ENCODE measurements around the gene ERI3. TPM values are rescaled to one million over a fixed set of nuclear protein-coding genes. Genes with fewer than 3 reads are reported as not detected.

ERI3 gene
- total RNA-seq, 1 experiment from 2014 or later: 83.3 TPM

DNA sequence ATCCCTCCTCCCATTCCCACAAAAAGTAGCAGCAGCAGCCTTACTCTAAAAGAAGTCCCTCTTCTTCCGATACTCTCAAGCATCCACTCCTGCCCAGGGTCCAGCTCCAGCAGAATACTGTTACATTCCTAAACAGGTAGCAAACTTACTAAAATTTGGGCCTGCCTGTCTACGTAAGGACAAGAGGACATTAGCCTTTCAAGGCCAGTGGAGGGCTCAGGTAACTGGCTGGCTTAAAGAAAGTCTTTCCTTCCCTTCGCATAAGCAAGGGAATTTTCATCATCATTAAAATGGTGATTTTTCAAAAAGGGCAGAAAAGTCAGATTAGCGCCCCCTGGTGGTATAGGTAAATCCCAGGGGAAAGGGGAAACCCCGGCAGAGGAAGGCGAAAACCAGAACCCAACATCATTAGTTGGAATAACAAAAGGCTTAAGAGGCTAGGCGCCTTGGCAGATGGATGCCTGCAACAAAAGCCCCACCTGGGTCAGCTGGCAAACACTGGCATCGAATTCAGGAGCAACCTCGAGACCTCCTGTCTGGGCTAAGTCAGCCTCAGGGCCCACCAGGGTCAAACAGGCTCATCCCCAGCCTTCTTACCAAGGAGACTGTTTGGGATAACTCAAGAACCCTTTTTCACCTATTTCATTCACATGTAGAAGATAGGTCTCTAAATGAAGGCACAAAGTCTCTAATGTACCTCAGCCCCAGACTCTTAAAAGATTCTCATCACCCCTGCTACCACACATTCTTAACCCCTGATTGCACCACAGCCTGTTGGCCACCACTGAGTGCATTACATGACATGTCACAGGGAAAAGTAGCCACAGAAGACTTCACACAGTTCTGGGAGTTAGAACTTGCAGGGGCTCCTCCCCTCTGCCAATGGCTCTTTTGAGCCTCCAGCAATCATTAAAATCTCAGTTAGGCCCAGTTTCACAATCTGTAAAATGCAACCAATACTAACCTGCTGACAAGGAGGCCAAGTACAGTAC lies 36.7 kb downstream of the ERI3 start:
- CTCF ChIA-PET: no interaction called here
- intact Hi-C loops (cut with micrococcal nuclease; ENCODE audit: unreplicated experiment): no loop called here
- H3K27ac ChIP-seq (ENCODE audit: low read length): no peak overlapping the region
- H3K4me1 ChIP-seq (ENCODE audit: control insufficient read depth, insufficient read depth, low read length): no peaks in the 10 kb centered on the region
- H3K9me3 ChIP-seq (ENCODE audit: control insufficient read depth, insufficient read depth, low read depth, low read length): no peaks in the 10 kb centered on the region
- H3K27me3 ChIP-seq (ENCODE audit: control insufficient read depth, insufficient read depth, low read length): no peaks in the 10 kb centered on the region
- POLR2A ChIA-PET: no interaction called here
- H3K4me3 ChIP-seq (ENCODE audit: low read depth in 2 of 2, low read length in 2 of 2): no peak overlapping the region
- ATAC-seq (no peak), DNase-seq (ENCODE audit: low read depth, low spot score) (no peak)
- no TSS peak for BruUV-seq (replicated peaks)
- in situ Hi-C loops (cut with HindIII; ENCODE audit: low pct_unique_long_range_greater_than_20kb, low sequenced_read_pairs): no loop called here
- no peak for TF ChIP-seq POLR2AphosphoS5 (IDR thresholded peaks at IDR 0.05; ENCODE audit: low read depth, low read length)
- TF ChIP-seq, protein P1, sequence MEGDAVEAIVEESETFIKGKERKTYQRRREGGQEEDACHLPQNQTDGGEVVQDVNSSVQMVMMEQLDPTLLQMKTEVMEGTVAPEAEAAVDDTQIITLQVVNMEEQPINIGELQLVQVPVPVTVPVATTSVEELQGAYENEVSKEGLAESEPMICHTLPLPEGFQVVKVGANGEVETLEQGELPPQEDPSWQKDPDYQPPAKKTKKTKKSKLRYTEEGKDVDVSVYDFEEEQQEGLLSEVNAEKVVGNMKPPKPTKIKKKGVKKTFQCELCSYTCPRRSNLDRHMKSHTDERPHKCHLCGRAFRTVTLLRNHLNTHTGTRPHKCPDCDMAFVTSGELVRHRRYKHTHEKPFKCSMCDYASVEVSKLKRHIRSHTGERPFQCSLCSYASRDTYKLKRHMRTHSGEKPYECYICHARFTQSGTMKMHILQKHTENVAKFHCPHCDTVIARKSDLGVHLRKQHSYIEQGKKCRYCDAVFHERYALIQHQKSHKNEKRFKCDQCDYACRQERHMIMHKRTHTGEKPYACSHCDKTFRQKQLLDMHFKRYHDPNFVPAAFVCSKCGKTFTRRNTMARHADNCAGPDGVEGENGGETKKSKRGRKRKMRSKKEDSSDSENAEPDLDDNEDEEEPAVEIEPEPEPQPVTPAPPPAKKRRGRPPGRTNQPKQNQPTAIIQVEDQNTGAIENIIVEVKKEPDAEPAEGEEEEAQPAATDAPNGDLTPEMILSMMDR (IDR thresholded peaks at IDR 0.05): peak; percentile 92
- TF ChIP-seq, protein P2, sequence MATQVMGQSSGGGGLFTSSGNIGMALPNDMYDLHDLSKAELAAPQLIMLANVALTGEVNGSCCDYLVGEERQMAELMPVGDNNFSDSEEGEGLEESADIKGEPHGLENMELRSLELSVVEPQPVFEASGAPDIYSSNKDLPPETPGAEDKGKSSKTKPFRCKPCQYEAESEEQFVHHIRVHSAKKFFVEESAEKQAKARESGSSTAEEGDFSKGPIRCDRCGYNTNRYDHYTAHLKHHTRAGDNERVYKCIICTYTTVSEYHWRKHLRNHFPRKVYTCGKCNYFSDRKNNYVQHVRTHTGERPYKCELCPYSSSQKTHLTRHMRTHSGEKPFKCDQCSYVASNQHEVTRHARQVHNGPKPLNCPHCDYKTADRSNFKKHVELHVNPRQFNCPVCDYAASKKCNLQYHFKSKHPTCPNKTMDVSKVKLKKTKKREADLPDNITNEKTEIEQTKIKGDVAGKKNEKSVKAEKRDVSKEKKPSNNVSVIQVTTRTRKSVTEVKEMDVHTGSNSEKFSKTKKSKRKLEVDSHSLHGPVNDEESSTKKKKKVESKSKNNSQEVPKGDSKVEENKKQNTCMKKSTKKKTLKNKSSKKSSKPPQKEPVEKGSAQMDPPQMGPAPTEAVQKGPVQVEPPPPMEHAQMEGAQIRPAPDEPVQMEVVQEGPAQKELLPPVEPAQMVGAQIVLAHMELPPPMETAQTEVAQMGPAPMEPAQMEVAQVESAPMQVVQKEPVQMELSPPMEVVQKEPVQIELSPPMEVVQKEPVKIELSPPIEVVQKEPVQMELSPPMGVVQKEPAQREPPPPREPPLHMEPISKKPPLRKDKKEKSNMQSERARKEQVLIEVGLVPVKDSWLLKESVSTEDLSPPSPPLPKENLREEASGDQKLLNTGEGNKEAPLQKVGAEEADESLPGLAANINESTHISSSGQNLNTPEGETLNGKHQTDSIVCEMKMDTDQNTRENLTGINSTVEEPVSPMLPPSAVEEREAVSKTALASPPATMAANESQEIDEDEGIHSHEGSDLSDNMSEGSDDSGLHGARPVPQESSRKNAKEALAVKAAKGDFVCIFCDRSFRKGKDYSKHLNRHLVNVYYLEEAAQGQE (IDR thresholded peaks at IDR 0.05; ENCODE audit: insufficient read depth in 1 of 2, low read depth in 2 of 2, low read length in 1 of 2): no peak
- peaks cover 10% of the 10 kb centered on the region; the same call in 1 of the 2 replicates for H3K36me3 ChIP-seq (ENCODE audit: control insufficient read depth, insufficient read depth, low read length)

DNA sequence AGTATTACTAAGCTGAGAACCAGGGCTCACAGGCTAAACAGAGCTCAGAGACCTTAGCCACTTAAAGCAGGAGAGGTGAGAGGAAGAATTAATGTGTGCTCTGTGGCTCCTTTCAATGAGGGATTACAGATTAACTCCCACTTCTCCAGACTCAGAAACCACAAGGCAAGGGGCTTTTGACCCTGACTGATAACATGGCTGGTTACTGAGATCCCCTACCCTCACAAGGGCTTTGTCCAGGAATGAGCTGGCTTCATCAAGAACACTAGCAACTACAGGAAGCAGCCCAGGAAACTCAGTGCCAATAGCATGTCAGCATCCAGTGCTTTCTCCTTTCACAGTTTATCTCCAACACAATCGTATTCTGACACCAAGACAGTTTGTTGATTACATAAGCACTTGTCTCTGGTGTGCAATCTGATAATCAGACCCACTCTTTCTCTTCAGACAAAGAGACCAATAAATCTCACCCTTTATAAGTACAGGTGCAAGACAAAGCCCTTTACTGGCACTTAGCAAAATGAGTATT lies 38.8 kb downstream of the ERI3 start:
- in situ Hi-C loops (cut with HindIII; ENCODE audit: low pct_unique_long_range_greater_than_20kb, low sequenced_read_pairs) (no loop called here), intact Hi-C loops (cut with micrococcal nuclease; ENCODE audit: unreplicated experiment) (no loop called here)
- TF ChIP-seq POLR2AphosphoS5 (IDR thresholded peaks at IDR 0.05; ENCODE audit: low read depth, low read length) (no peak), SIN3A (IDR thresholded peaks at IDR 0.05; ENCODE audit: borderline replicate concordance, insufficient read depth, low read depth, low read length) (no peak), TCF7L2 (IDR thresholded peaks at IDR 0.05; ENCODE audit: low read depth, low read length) (no peak)
- TF ChIP-seq, protein P2 (IDR thresholded peaks at IDR 0.05; ENCODE audit: insufficient read depth in 1 of 2, low read depth in 2 of 2, low read length in 1 of 2): no peak
- TF ChIP-seq, protein P1 (IDR thresholded peaks at IDR 0.05): no peak
- Histone ChIP-seq H3K36me3 (ENCODE audit: control insufficient read depth, insufficient read depth, low read length) (peaks cover 7% of the 10 kb centered on the region; the same call in 1 of the 2 replicates), H3K27me3 (ENCODE audit: control insufficient read depth, insufficient read depth, low read length) (no peaks in the 10 kb centered on the region), H3K4me3 (ENCODE audit: low read depth in 2 of 2, low read length in 2 of 2) (no peak overlapping the region), H3K4me1 (ENCODE audit: control insufficient read depth, insufficient read depth, low read length) (no peaks in the 10 kb centered on the region), H3K9me3 (ENCODE audit: control insufficient read depth, insufficient read depth, low read depth, low read length) (no peaks in the 10 kb centered on the region), H3K27ac (ENCODE audit: low read length) (no peak overlapping the region)
- no peak for DNase-seq (ENCODE audit: low read depth, low spot score)
- ATAC-seq: no peak
- BruUV-seq (replicated peaks): no TSS peak
- CTCF ChIA-PET: no interaction called here
- POLR2A ChIA-PET: interaction anchor here (0.6 kb wide), 1 partner anchor 266 kb away, joined by 14 read pairs; no protein-coding TSS in a partner anchor
